ENCODE measurements around the gene IRS1. TPM values are rescaled to one million over a fixed set of nuclear protein-coding genes. Genes with fewer than 3 reads are reported as not detected.

The IRS1 gene
- total and polyA plus RNA-seq, 2 of the 4 experiments (the other 2 are of a cell fraction), result 21.1 to 37.1 TPM

DNA sequence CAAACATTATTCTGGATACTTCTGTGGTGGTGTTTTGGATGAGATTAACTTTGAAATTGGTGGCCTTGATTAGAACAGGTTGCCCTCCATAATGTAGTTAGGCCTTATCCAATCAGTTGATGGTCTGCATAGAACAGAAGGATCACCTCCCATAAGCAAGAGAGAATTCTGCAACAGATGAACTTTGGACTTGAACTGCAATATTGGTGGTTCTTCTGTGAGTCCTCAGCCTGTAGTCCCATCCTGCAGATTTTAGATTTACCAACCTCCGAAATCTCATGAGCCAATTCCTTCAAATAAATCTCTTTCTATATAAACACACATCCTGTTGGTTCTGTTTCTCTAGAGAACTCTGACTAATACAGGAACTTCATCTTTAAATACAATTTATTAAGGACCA is 81.9 kb downstream of the IRS1 start:
- intact Hi-C loops (cut with micrococcal nuclease), result no loop called here
- H3K14ac ChIP-seq (replicated peaks; ENCODE audit: low read depth, low read length), result no peak overlapping the region
- no peak overlapping the region for H4K8ac ChIP-seq (ENCODE audit: low read depth in 2 of 2, low read length in 2 of 2)
- H3K23ac ChIP-seq (ENCODE audit: low read depth, low read length), result no peak overlapping the region
- H3K4me2 ChIP-seq (ENCODE audit: low read depth, low read length), result no peak overlapping the region
- POLR2A ChIA-PET (ENCODE audit: unreplicated experiment), result no interaction called here
- in situ Hi-C loops (cut with MboI; ENCODE audit: low sequenced_read_pairs), result no loop called here
- WGBS, 2 experiments (ENCODE audit: extremely low coverage in 2 of 2, insufficient read length in 1 of 2), result no CpG with 5 or more reads among the region's 1 CpG
- H2BK15ac ChIP-seq (ENCODE audit: low read depth, low read length), result no peak overlapping the region
- DNase-seq (no peak), ATAC-seq (ENCODE audit: low read depth) (no peak)
- no peak overlapping the region for H2AK9ac ChIP-seq (replicated peaks; ENCODE audit: low read depth, low read length, poor library complexity)
- H2BK120ac ChIP-seq (ENCODE audit: low read depth, low read length), result no peak overlapping the region
- no TSS peak for BruUV-seq (replicated peaks)
- no peak overlapping the region for H2BK5ac ChIP-seq (ENCODE audit: low read depth, low read length, poor library complexity, severe bottlenecking)
- no peak overlapping the region for H2AK5ac ChIP-seq (ENCODE audit: low read depth, low read length)
- peaks cover 5% of the 10 kb centered on the region for H3K9me1 ChIP-seq (ENCODE audit: insufficient read depth, low read length)
- H3K18ac ChIP-seq (ENCODE audit: low read depth, low read length), result no peak overlapping the region
- no peak overlapping the region for H3K4ac ChIP-seq (ENCODE audit: low read depth, low read length)
- dilution Hi-C loops (cut with HindIII; ENCODE audit: low sequenced_read_pairs, unreplicated experiment), result no loop called here
- H4K91ac ChIP-seq (ENCODE audit: insufficient read depth, low read depth, low read length), result no peak overlapping the region
- H2BK20ac ChIP-seq (ENCODE audit: low read depth, low read length), result no peak overlapping the region; the same call in 1 of the 2 replicates
- H3K4me1 ChIP-seq (ENCODE audit: control insufficient read depth, insufficient read depth, low read length), result peaks cover 6% of the 10 kb centered on the region; the same call in 1 of the 2 replicates
- H3K9ac ChIP-seq (ENCODE audit: low read depth, low read length), result no peak overlapping the region
- no peak overlapping the region for H2AFZ ChIP-seq (replicated peaks; ENCODE audit: low read length, poor library complexity)
- no peak overlapping the region for H3K27ac ChIP-seq (ENCODE audit: insufficient read depth, low read length)
- H3K79me1 ChIP-seq (ENCODE audit: low read depth in 1 of 2, low read length in 2 of 2), result peaks cover 0 to 5% of the 10 kb centered on the region in 2 experiments; a peak in 1 of 4 replicates
- no peaks in the 10 kb centered on the region for H3K36me3 ChIP-seq (ENCODE audit: control insufficient read depth, insufficient read depth, low read length)
- no peaks in the 10 kb centered on the region for H3K9me3 ChIP-seq (ENCODE audit: control insufficient read depth, insufficient read depth, low read length)
- H4K20me1 ChIP-seq (ENCODE audit: insufficient read depth, low read length), result no peaks in the 10 kb centered on the region
- H3K4me3 ChIP-seq (ENCODE audit: insufficient read depth, low read depth, low read length), result no peak overlapping the region
- no peaks in the 10 kb centered on the region for H3K27me3 ChIP-seq (ENCODE audit: control insufficient read depth, insufficient read depth, low read length)
- CTCF ChIA-PET, result no interaction called here
- TF ChIP-seq, protein P1, sequence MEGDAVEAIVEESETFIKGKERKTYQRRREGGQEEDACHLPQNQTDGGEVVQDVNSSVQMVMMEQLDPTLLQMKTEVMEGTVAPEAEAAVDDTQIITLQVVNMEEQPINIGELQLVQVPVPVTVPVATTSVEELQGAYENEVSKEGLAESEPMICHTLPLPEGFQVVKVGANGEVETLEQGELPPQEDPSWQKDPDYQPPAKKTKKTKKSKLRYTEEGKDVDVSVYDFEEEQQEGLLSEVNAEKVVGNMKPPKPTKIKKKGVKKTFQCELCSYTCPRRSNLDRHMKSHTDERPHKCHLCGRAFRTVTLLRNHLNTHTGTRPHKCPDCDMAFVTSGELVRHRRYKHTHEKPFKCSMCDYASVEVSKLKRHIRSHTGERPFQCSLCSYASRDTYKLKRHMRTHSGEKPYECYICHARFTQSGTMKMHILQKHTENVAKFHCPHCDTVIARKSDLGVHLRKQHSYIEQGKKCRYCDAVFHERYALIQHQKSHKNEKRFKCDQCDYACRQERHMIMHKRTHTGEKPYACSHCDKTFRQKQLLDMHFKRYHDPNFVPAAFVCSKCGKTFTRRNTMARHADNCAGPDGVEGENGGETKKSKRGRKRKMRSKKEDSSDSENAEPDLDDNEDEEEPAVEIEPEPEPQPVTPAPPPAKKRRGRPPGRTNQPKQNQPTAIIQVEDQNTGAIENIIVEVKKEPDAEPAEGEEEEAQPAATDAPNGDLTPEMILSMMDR (conservative IDR thresholded peaks at IDR 0.05; ENCODE audit: low read depth, low read length), result no peak
- no peak for TF ChIP-seq POLR2A (IDR thresholded peaks at IDR 0.05; ENCODE audit: low read depth, low read length)
- H4K5ac ChIP-seq (ENCODE audit: low read depth, low read length), result no peak overlapping the region
- H3K56ac ChIP-seq (ENCODE audit: extremely low read depth, insufficient read depth, low read length), result no peak overlapping the region

Measured in IMR-90 (cell line).